ENCODE measurements around the gene GPR155.

GRCh38 chr2:174395284-174395968 is 91.4 kb downstream of the GPR155 start, which contains the start of gene SCRN3:
- TF ChIP-seq TCF7L2 (IDR thresholded peaks at IDR 0.05; ENCODE audit: low read depth, low read length) (no peak; the same call in 1 of the 2 replicates), CTCF (IDR thresholded peaks at IDR 0.05) (no peak)
